NB4 (cell line): ENCODE results near the gene PPFIA4.
A peak's percentile ranks its signal among the peaks of the same experiment; 100 is the strongest.

Experiments
- DNase-seq: peaks from one replicate; pipeline ENCODE4 v3.0.0; 2010; ENCODE audit warnings: low read depth
- H3K4me3 ChIP-seq: one replicate; pipeline ENCODE4 v1.5.1; 2011; ENCODE audit warnings: mild to moderate bottlenecking, low read depth, low read length, moderate library complexity
- CTCF ChIP-seq: IDR thresholded peaks from one replicate; pipeline ENCODE4 v1.5.1; 2012; ENCODE audit warnings: low read depth, low read length
- MAX ChIP-seq: IDR thresholded peaks from 2 replicates; pipeline ENCODE4 v1.6.1; 2011; ENCODE audit warnings: low read depth, low read length
- MYC ChIP-seq: IDR thresholded peaks from 2 replicates; pipeline ENCODE4 v1.6.1; 2011; ENCODE audit warnings: low read depth, low read length
- POLR2A ChIP-seq: IDR thresholded peaks from 2 replicates; pipeline ENCODE4 v1.6.1; 2011; ENCODE audit warnings: mild to moderate bottlenecking; ENCODE audit not compliant: insufficient read length; ENCODE audit errors: extremely low read depth

The PPFIA4 gene

GRCh38 chr1:203117611-203118575 lies 91.6 kb downstream of the PPFIA4 start:
- no peak overlapping the region for H3K4me3 ChIP-seq
- peak; percentile 82 for DNase-seq
- no peak for TF ChIP-seq POLR2A
- TF ChIP-seq MYC, result peak; percentile 33; the same call in 1 of the 2 replicates
- TF ChIP-seq CTCF, result peak; percentile 73
- TF ChIP-seq MAX, result peak; percentile 66; the same call in 1 of the 2 replicates

GRCh38 chr1:203120325-203121153 lies 94.2 kb downstream of the PPFIA4 start:
- peak; percentile 44 for DNase-seq
- H3K4me3 ChIP-seq, result no peak overlapping the region
- TF ChIP-seq MAX, result no peak
- no peak for TF ChIP-seq POLR2A
- TF ChIP-seq CTCF, result no peak
- TF ChIP-seq MYC, result no peak

GRCh38 chr1:203121186-203122015 lies 95.1 kb downstream of the PPFIA4 start:
- no peak overlapping the region for H3K4me3 ChIP-seq
- DNase-seq, result peak; percentile 61
- TF ChIP-seq CTCF (no peak), MAX (no peak), POLR2A (no peak), MYC (no peak)

GRCh38 chr1:203122159-203122558 lies 95.9 kb downstream of the PPFIA4 start:
- TF ChIP-seq CTCF (no peak), MYC (no peak), MAX (no peak), POLR2A (no peak)

GRCh38 chr1:203124011-203124410 lies 97.7 kb downstream of the PPFIA4 start:
- no peak for DNase-seq
- TF ChIP-seq MYC (no peak), POLR2A (no peak), MAX (no peak), CTCF (no peak)
- no peak overlapping the region for H3K4me3 ChIP-seq

More at GRCh38 chr1:203122159-203122558, 95.9 kb downstream of the PPFIA4 start:
- DNase-seq, result no peak
- H3K4me3 ChIP-seq, result no peak overlapping the region
